Effector CD4-positive, alpha-beta T cell (primary cell): ENCODE data around the gene PRELP.
"Not testable (repeated sequence)": the region's sequence is repeated elsewhere in the genome, so short reads cannot be mapped to it uniquely, and the experiment has no call there.

Experiments
- DNase-seq: peaks from one replicate; pipeline ENCODE4 v3.0.0-alpha.2; 2020

Gene PRELP

GRCh38 chr1:203508463-203509073, 33.0 kb downstream of the PRELP start:
- DNase-seq, result no peak

GRCh38 chr1:203509135-203509534, 33.5 kb downstream of the PRELP start:
- DNase-seq, result no peak

GRCh38 chr1:203511513-203511912, 35.9 kb downstream of the PRELP start:
- DNase-seq, result no peak

- DNase-seq, result no peak
These were observed 36.3 kb downstream of the PRELP start for GRCh38 chr1:203511930-203512329.

GRCh38 chr1:203512517-203512847, 36.9 kb downstream of the PRELP start:
- no peak for DNase-seq

GRCh38 chr1:203512848-203513584, 37.4 kb downstream of the PRELP start:
- DNase-seq, result no peak

- DNase-seq, result no peak
These were observed 38.0 kb downstream of the PRELP start for GRCh38 chr1:203513585-203514031.

- DNase-seq, result no peak
These were observed 40.6 kb downstream of the PRELP start for GRCh38 chr1:203516184-203516583.

- DNase-seq, result no peak
These were observed 41.3 kb downstream of the PRELP start for GRCh38 chr1:203516906-203517305.

GRCh38 chr1:203517426-203518110, 42.0 kb downstream of the PRELP start:
- no peak for DNase-seq

GRCh38 chr1:203518139-203518538, 42.5 kb downstream of the PRELP start:
- not testable (repeated sequence) for DNase-seq

- DNase-seq, result no peak
These were observed 42.9 kb downstream of the PRELP start for GRCh38 chr1:203518541-203518940.

GRCh38 chr1:203519053-203519840, 43.6 kb downstream of the PRELP start:
- no peak for DNase-seq

- no peak for DNase-seq
These were observed 44.3 kb downstream of the PRELP start for GRCh38 chr1:203519896-203520295.

GRCh38 chr1:203520315-203520714, 44.7 kb downstream of the PRELP start:
- no peak for DNase-seq

- DNase-seq, result no peak
These were observed 45.6 kb downstream of the PRELP start for GRCh38 chr1:203521074-203521794.

- DNase-seq, result no peak
These were observed 46.2 kb downstream of the PRELP start for GRCh38 chr1:203521812-203522211.

- no peak for DNase-seq
These were observed 46.6 kb downstream of the PRELP start for GRCh38 chr1:203522237-203522636.

- no peak for DNase-seq
These were observed 48.1 kb downstream of the PRELP start for GRCh38 chr1:203523667-203524066.

- DNase-seq, result no peak
These were observed 48.5 kb downstream of the PRELP start for GRCh38 chr1:203524152-203524551.

GRCh38 chr1:203524824-203525223, 49.2 kb downstream of the PRELP start:
- DNase-seq, result no peak

GRCh38 chr1:203525685-203526084, 50.1 kb downstream of the PRELP start:
- no peak for DNase-seq

GRCh38 chr1:203526130-203526529, 50.5 kb downstream of the PRELP start:
- DNase-seq, result no peak
